Activated B cell treated with CpG ODN at 0.5 μM for 24 hours (primary cell): ENCODE data around the gene LANCL3. TPM values are rescaled to one million over a fixed set of nuclear protein-coding genes. Genes with fewer than 3 reads are reported as not detected.
"Not testable (repeated sequence)": the region's sequence is repeated elsewhere in the genome, so short reads cannot be mapped to it uniquely, and the experiment has no call there.

Experiments used
- ATAC-seq: fragments of 200-7000 bp; cut with Tn5 transposase; one replicate; pipeline ENCODE4 v1.10.0; 2021; ENCODE audit warnings: low read depth, mild to moderate bottlenecking, moderate library complexity
- CTCF ChIA-PET: fragments of 350-600 bp; sonication (Branson Sonifier 250); formaldehyde crosslinking; loops from one replicate; lab custom pipeline; 2021; ENCODE audit warnings: antibody characterized with exemption; lab: Charles Lee
- POLR2A ChIA-PET: fragments of 350-600 bp; sonication (Branson Sonifier 250); formaldehyde crosslinking; loops from one replicate; lab custom pipeline; 2021; ENCODE audit warnings: antibody characterized with exemption; lab: Charles Lee
- DNase-seq: peaks from one replicate; pipeline ENCODE4 v3.0.0; 2022
- H3K27ac Mint-ChIP-seq: one replicate; pipeline ENCODE4 v1.8.0; 2020; ENCODE audit warnings: mixed read lengths
- H3K27me3 Mint-ChIP-seq: one replicate; pipeline ENCODE4 v1.8.0; 2021; ENCODE audit warnings: mixed read lengths
- H3K36me3 Mint-ChIP-seq: one replicate; pipeline ENCODE4 v1.8.0; 2021; ENCODE audit warnings: low read depth, mixed read lengths
- H3K4me1 Mint-ChIP-seq: one replicate; pipeline ENCODE4 v1.8.0; 2021; ENCODE audit warnings: mixed read lengths
- H3K4me3 Mint-ChIP-seq: one replicate; pipeline ENCODE4 v1.8.0; 2020; ENCODE audit warnings: mild to moderate bottlenecking, mixed read lengths
- H3K9me3 Mint-ChIP-seq: one replicate; pipeline ENCODE4 v1.8.0; 2020; ENCODE audit warnings: mixed read lengths
- intact Hi-C: fragments of 100-400 bp; cut with micrococcal nuclease; formaldehyde crosslinking; loops from one replicate; pipeline ENCODE4 v1.15.1; 2024
- total RNA-seq: library from RNA; stranded (reverse); gene quantifications from 2 replicates; pipeline ENCODE4 v1.2.3, GENCODE V29; 2022
- TF ChIP-seq, protein P1 (sequence below): fragments of 200-600 bp; IDR thresholded peaks from one replicate; pipeline ENCODE4 v1.8.0; 2022; ENCODE audit warnings: antibody characterized with exemption, mild to moderate bottlenecking

The LANCL3 gene
- total RNA-seq, 1 donor from 2014 or later = 0.09 TPM

DNA sequence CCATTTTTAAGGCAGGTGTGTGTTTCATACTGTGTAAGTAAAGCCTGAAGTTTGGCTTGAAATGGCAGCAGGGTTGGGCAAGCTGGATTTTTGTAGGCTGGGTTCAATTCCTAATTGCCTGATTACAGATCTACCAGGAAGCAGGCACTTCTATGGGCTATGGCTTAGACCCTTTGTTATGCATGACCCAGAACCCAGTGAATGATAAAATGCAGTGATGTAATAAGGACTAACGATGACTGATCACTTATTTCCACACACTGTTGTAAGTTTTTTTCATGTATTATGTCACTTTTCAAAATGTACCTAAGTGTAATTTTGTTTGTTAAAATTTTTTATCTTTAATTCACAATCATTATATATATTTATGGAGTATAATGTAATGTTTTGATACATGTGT lies 8.6 kb downstream of the LANCL3 start:
- H3K4me1 Mint-ChIP-seq = no peaks in the 10 kb centered on the region
- no peaks in the 10 kb centered on the region for H3K9me3 Mint-ChIP-seq

DNA sequence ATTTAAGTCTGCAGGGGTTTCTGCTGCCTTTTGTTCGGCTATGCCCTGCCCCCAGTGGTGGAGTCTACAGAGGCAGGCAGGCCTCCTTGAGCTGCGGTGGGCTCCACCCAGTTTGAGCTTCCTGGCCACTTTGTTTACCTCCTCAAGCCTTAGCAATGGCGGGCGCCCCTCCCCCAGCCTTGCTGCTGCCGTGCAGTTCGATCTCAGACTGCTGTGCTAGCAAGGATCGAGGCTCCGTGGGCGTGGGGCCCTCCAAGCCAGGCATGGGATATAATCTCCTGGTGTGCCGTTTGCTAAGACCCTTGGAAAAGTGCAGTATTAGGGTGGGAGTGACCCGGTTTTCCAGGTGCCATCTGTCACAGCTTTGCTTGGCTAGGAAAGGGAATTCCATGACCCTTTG lies 15.9 kb downstream of the LANCL3 start:
- H3K27me3 Mint-ChIP-seq, ATAC-seq, H3K27ac Mint-ChIP-seq, DNase-seq, H3K36me3 Mint-ChIP-seq, CTCF ChIA-PET, intact Hi-C loops, H3K4me3 Mint-ChIP-seq, H3K9me3 Mint-ChIP-seq, POLR2A ChIA-PET, H3K4me1 Mint-ChIP-seq: not testable (repeated sequence)

More for the DNA sequence above, 8.6 kb downstream of the LANCL3 start:
- Mint-ChIP-seq H3K4me3 (no peak overlapping the region), H3K27ac (no peak overlapping the region), H3K36me3 (no peaks in the 10 kb centered on the region), H3K27me3 (no peaks in the 10 kb centered on the region)
- ATAC-seq (no peak), DNase-seq (no peak)
- CTCF ChIA-PET = no interaction called here
- TF ChIP-seq, protein P1, sequence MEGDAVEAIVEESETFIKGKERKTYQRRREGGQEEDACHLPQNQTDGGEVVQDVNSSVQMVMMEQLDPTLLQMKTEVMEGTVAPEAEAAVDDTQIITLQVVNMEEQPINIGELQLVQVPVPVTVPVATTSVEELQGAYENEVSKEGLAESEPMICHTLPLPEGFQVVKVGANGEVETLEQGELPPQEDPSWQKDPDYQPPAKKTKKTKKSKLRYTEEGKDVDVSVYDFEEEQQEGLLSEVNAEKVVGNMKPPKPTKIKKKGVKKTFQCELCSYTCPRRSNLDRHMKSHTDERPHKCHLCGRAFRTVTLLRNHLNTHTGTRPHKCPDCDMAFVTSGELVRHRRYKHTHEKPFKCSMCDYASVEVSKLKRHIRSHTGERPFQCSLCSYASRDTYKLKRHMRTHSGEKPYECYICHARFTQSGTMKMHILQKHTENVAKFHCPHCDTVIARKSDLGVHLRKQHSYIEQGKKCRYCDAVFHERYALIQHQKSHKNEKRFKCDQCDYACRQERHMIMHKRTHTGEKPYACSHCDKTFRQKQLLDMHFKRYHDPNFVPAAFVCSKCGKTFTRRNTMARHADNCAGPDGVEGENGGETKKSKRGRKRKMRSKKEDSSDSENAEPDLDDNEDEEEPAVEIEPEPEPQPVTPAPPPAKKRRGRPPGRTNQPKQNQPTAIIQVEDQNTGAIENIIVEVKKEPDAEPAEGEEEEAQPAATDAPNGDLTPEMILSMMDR = no peak
- POLR2A ChIA-PET = no interaction called here
- intact Hi-C loops = no loop called here

DNA sequence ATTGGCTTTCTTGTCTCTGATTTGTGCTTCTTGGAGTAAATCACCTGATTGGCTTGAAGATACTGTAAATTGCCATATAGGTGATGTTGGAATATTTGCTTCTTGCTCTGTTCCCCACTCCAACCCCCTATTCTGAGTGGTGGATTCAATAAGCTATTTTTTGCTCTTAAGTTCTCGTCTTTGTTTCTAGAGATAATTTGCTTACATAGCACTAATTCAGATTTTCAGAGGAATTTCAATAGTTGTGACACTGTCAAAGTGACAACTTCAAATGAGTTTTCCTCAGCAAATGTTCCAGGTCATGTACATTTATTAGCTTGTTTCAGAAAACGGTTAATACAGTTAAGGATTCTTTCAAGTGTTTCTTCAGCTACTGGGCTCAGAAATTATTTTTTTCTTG lies 18.6 kb downstream of the LANCL3 start:
- TF ChIP-seq, protein P1 = no peak
- Mint-ChIP-seq H3K36me3 (no peaks in the 10 kb centered on the region), H3K9me3 (no peaks in the 10 kb centered on the region), H3K27me3 (peaks cover 4% of the 10 kb centered on the region), H3K4me1 (no peaks in the 10 kb centered on the region), H3K27ac (no peak overlapping the region), H3K4me3 (no peak overlapping the region)
- POLR2A ChIA-PET = no interaction called here
- intact Hi-C loops = no loop called here
- ATAC-seq = no peak
- DNase-seq = no peak
- CTCF ChIA-PET = no interaction called here

DNA sequence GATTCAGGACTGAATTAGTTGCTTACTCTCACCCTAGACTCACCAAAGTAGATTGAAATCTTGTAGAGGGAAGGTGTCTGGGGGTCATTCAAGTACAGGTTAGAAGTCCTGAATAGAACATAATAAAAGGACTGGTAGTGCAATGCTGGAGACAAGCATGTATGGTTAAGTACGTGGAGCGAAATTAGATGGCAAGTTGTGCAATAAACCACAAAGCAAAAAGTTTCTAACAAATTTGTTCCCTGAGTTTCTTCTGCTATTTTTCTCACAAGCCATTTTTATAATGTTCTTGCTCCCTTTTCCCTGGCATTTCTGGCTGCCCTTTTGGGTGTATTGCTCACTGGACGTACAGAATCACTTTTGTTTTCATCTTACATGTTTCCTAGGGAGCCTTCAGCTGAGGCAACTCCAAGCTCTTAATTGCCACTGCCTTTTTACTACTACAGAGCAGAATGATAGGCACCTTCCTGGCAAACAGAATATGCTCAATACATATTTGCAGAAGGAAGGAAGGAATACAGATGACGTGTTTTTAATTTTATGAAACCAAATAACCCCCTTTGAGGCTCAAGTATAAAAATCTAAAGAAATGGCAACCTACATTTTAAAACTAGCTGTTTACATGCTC lies 23.4 kb downstream of the LANCL3 start:
- DNase-seq (no peak), ATAC-seq (no peak)
- H3K9me3 Mint-ChIP-seq = no peaks in the 10 kb centered on the region
- peaks cover 4% of the 10 kb centered on the region for H3K27me3 Mint-ChIP-seq
- TF ChIP-seq, protein P1 = no peak
- CTCF ChIA-PET = no interaction called here
- intact Hi-C loops = no loop called here
- POLR2A ChIA-PET = no interaction called here
- no peaks in the 10 kb centered on the region for H3K4me1 Mint-ChIP-seq
- no peak overlapping the region for H3K27ac Mint-ChIP-seq
- H3K4me3 Mint-ChIP-seq = no peak overlapping the region
- no peaks in the 10 kb centered on the region for H3K36me3 Mint-ChIP-seq

DNA sequence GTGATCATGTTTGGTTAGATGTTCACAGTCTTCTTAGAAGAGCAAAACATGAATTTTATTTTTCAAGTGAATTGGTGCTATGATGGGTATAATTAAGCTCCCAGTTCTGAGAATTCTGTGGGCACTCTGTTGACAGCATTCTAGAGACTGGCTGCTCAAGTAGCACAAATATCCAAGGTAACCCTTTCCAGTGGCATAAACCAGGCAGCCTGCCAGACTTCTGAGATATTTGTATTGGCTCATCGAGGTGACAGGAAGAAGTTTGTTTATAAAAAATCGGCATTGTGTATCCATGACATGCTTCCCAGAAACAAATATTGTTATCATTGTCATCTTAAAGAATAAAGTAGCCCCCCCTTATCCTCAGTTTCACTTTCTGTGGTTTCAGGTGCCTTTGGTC lies 28.3 kb downstream of the LANCL3 start:
- Mint-ChIP-seq H3K27ac (no peak overlapping the region), H3K4me3 (no peak overlapping the region), H3K27me3 (peaks cover 6% of the 10 kb centered on the region), H3K9me3 (no peaks in the 10 kb centered on the region), H3K36me3 (no peaks in the 10 kb centered on the region), H3K4me1 (no peaks in the 10 kb centered on the region)
- ChIA-PET POLR2A (no interaction called here), CTCF (no interaction called here)
- ATAC-seq (no peak), DNase-seq (no peak)
- intact Hi-C loops = no loop called here
- TF ChIP-seq, protein P1 = no peak

DNA sequence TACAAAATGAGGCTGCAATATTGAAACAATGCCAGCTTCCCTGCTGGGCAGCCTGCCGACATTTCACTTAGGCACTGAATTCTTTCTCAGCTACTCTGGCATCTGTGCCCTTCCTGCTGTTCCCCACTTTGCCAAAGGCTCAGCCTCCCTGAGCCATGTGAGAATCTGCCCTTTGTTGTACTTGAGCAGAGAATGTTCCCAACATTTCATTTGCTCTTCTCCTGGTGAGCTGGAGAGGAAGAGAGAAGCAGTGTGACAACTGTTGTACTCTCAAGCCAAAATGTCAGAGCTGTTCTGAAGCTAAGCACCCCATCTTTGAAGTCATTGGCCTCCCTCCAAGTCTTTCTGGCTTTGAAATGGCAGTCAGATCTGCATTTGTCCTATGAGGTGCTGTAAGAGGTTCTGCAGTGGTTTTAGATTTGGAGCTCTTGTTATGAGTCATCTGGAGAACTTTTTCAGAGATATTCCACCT lies 32.5 kb downstream of the LANCL3 start:
- no peak overlapping the region for H3K4me3 Mint-ChIP-seq
- ChIA-PET CTCF (no interaction called here), POLR2A (no interaction called here)
- DNase-seq (no peak), ATAC-seq (no peak)
- no peaks in the 10 kb centered on the region for H3K4me1 Mint-ChIP-seq
- TF ChIP-seq, protein P1 = no peak
- H3K27ac Mint-ChIP-seq = no peak overlapping the region
- H3K27me3 Mint-ChIP-seq = peaks cover 6% of the 10 kb centered on the region
- H3K9me3 Mint-ChIP-seq = no peaks in the 10 kb centered on the region
- intact Hi-C loops = no loop called here
- H3K36me3 Mint-ChIP-seq = no peaks in the 10 kb centered on the region
